ENCODE measurements around the gene SPATA24. TPM values are rescaled to one million over a fixed set of nuclear protein-coding genes. Genes with fewer than 3 reads are reported as not detected.
A peak's percentile ranks its signal among the peaks of the same experiment; 100 is the strongest.

SPATA24 gene
- total RNA-seq, 4 donors from 2014 or later, result 0.65 to 1.4 (median 0.71) TPM; not detected in 1

- no peak overlapping the region for H3K4me3 ChIP-seq (ENCODE audit: low read depth, poor library complexity, severe bottlenecking)
- no peak for DNase-seq (ENCODE audit: low spot score in 2 of 2)
- no peak for TF ChIP-seq POLR2A (IDR thresholded peaks at IDR 0.05)
- no peak for TF ChIP-seq CTCF (IDR thresholded peaks at IDR 0.05)
- intact Hi-C loops (cut with DNase I; ENCODE audit: low total_unique reads), result no loop called here
- WGBS, 2 donors, result 87 to 88% methylated on average over 7 of the region's 7 CpGs
Observed at GRCh38 chr5:139376364-139376763, 27.5 kb downstream of the SPATA24 start.

- 77 to 94% methylated on average over 2 of the region's 2 CpGs for WGBS, 2 donors
- H3K4me3 ChIP-seq (ENCODE audit: low read depth, poor library complexity, severe bottlenecking), result no peak overlapping the region
- TF ChIP-seq CTCF (IDR thresholded peaks at IDR 0.05) (no peak), POLR2A (IDR thresholded peaks at IDR 0.05) (no peak)
- intact Hi-C loops (cut with DNase I; ENCODE audit: low total_unique reads), result no loop called here
- peak in 1 of 2 donors; percentile 77 for DNase-seq (ENCODE audit: low spot score in 2 of 2)
Observed at GRCh38 chr5:139374909-139375308, 29.0 kb downstream of the SPATA24 start.

- no peak overlapping the region for H3K4me3 ChIP-seq (ENCODE audit: low read depth, poor library complexity, severe bottlenecking)
- DNase-seq (ENCODE audit: low spot score in 2 of 2), result peak in 1 of 2 donors; percentile 56
- intact Hi-C loops (cut with DNase I; ENCODE audit: low total_unique reads), result no loop called here
- WGBS, 2 donors, result 78 to 79% methylated on average over 7 of the region's 7 CpGs
- TF ChIP-seq CTCF (IDR thresholded peaks at IDR 0.05) (no peak), POLR2A (IDR thresholded peaks at IDR 0.05) (no peak)
Observed at GRCh38 chr5:139371482-139372435, 32.1 kb downstream of the SPATA24 start.

GRCh38 chr5:139369181-139369580 is 34.7 kb downstream of the SPATA24 start:
- intact Hi-C loops (cut with DNase I; ENCODE audit: low total_unique reads), result no loop called here
- 79 to 81% methylated on average over 1 of the region's 1 CpG for WGBS, 2 donors
- TF ChIP-seq CTCF (IDR thresholded peaks at IDR 0.05), result no peak
- TF ChIP-seq POLR2A (IDR thresholded peaks at IDR 0.05), result no peak
- no peak overlapping the region for H3K4me3 ChIP-seq (ENCODE audit: low read depth, poor library complexity, severe bottlenecking)
- DNase-seq (ENCODE audit: low spot score in 2 of 2), result no peak

GRCh38 chr5:139368613-139369012 is 35.3 kb downstream of the SPATA24 start:
- TF ChIP-seq POLR2A (IDR thresholded peaks at IDR 0.05), result no peak
- TF ChIP-seq CTCF (IDR thresholded peaks at IDR 0.05), result no peak
- intact Hi-C loops (cut with DNase I; ENCODE audit: low total_unique reads), result no loop called here
- DNase-seq (ENCODE audit: low spot score in 2 of 2), result no peak
- WGBS, 2 donors, result 77 to 84% methylated on average over 2 of the region's 2 CpGs
- no peak overlapping the region for H3K4me3 ChIP-seq (ENCODE audit: low read depth, poor library complexity, severe bottlenecking)
